ENCODE measurements around the gene ADK.

GRCh38 chr10:74332398-74332797 is 181.4 kb downstream of the ADK start:
- TF ChIP-seq, protein P1, sequence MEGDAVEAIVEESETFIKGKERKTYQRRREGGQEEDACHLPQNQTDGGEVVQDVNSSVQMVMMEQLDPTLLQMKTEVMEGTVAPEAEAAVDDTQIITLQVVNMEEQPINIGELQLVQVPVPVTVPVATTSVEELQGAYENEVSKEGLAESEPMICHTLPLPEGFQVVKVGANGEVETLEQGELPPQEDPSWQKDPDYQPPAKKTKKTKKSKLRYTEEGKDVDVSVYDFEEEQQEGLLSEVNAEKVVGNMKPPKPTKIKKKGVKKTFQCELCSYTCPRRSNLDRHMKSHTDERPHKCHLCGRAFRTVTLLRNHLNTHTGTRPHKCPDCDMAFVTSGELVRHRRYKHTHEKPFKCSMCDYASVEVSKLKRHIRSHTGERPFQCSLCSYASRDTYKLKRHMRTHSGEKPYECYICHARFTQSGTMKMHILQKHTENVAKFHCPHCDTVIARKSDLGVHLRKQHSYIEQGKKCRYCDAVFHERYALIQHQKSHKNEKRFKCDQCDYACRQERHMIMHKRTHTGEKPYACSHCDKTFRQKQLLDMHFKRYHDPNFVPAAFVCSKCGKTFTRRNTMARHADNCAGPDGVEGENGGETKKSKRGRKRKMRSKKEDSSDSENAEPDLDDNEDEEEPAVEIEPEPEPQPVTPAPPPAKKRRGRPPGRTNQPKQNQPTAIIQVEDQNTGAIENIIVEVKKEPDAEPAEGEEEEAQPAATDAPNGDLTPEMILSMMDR (IDR thresholded peaks at IDR 0.05; ENCODE audit: poor library complexity): no peak
- TF ChIP-seq EZH2phosphoT487 (IDR thresholded peaks at IDR 0.05; ENCODE audit: low read depth, severe bottlenecking, unreplicated experiment): no peak
- TF ChIP-seq EZH2 (IDR thresholded peaks at IDR 0.05; ENCODE audit: borderline replicate concordance): no peak
